ENCODE results near the gene HERC6.

- TF ChIP-seq EZH2 (IDR thresholded peaks at IDR 0.05; ENCODE audit: borderline replicate concordance, low read depth, low read length, poor library complexity, severe bottlenecking) (no peak), CTCF (conservative IDR thresholded peaks at IDR 0.05; ENCODE audit: low read depth, low read length) (no peak)
Measured at GRCh38 chr4:88353324-88353723, 25.3 kb upstream of the HERC6 start.
